NCI-H1694 treated with DMSO at 0.1 percent for 48 hours (cell line): Measurements from ENCODE around the gene ABHD4.
A peak's percentile ranks its signal among the peaks of the same experiment; 100 is the strongest.
"Not testable (repeated sequence)": the region's sequence is repeated elsewhere in the genome, so short reads cannot be mapped to it uniquely, and the experiment has no call there.

ENCODE experiments used
- DNase-seq: peaks from one replicate; lab custom pipeline; 2025; lab: John Stamatoyannopoulos, UW

The ABHD4 gene

DNA sequence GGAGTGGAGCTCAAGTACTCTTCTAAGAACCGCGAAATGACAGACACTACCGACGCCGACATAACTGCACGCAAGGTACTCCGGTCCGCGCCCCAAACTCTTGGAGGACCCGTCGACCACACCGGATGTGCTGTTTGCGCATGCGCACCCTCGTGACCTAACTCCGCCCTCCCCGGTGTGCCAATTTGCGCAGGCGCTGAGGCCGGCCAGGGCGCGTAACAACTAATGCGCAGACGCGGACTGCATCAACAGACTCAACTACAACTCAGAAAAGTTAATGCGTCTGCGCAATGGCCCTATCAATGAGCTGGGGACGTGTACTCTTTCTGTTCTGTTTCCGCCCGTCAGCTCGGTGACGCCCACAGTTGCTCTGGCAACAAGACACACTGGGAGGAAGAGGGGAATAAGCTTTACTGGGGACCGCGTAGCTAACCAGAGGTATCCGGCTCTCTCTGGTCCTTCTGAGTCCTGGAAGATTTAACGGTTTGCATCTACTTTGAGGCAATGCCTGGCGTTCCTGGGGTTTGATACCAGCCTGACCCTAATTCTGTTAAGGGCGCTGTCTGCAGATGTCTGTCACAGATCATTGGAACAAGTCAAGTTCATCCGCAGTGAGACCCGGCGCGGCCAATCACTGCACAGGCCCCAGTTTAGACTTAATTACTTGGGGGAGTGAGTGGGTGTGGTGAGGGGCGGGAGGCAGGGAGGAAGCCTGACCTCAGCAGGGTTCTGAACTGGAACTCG lies 8.8 kb upstream of the ABHD4 start, which contains the start of gene DAD1:
TSS of gene DAD1 (minus strand) at position 129 of the 744 bp plus-strand sequence. CDS start at position 62, 67 bp downstream.
- DNase-seq = peak; percentile 99

DNA sequence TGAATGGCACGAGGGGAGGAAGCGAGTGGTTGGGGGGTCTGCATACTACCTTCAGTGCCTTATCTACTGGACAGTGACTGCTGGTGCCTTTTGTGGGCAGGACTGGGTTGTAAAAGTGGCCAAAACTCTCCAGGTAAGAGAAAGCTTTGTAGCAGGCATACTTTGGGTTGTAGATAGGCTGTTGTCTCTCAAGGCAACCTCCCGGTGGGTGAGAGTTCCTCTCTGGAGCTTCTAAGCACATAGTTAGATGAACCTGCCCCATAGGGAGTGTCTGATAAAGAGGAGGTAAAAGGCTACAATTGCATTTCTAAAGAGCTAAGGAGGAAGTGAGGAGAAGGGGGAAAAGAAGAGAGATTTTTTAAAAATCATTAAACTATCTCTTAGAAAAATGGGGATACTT lies 4.9 kb upstream of the ABHD4 start:
- no peak for DNase-seq

DNA sequence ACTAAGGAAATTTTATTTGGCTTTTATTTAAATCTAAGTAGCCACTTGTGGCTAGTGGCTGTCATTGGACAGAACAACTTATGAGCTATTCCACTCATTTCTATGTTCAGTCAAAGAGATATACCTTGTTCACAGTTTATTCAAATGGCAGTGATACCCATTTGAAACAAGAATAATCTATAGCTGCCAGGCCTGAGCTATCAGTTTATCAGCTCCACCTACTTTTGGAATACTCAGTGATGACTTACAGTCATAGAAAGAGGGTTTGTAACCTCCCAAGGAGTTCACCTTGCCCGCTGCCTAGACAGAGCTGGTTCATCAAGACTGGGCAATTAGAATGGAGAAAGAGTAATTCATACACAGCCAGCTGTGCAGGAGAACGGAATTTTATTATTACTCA lies 4.5 kb upstream of the ABHD4 start:
- no peak for DNase-seq

DNA sequence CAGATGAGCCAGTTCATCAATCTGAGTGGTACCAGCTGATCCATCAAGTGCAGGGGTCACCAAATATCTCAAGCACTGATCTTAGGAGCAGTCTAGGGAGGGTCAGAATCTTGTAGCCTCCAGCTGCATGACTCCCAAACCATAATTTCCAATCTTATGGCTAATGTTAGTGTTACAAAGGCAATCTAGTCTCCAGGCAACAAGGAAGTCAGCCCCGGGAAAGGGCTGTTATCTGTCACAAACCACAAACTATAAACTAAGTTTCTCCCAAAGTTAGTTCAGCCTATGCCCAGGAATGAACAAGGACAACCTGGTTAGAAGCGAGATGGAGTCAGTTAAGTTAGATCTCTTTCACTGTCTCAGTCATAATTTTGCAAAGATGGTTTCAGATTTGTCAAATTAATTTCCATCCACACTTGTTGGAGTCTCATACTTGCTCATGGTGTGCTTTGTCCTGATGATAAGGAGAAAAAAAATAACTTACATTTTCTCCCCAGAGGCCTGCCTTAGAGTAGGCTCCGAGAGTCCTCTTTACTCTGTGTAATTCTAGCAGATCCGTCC lies 3.9 kb upstream of the ABHD4 start:
- no peak for DNase-seq

DNA sequence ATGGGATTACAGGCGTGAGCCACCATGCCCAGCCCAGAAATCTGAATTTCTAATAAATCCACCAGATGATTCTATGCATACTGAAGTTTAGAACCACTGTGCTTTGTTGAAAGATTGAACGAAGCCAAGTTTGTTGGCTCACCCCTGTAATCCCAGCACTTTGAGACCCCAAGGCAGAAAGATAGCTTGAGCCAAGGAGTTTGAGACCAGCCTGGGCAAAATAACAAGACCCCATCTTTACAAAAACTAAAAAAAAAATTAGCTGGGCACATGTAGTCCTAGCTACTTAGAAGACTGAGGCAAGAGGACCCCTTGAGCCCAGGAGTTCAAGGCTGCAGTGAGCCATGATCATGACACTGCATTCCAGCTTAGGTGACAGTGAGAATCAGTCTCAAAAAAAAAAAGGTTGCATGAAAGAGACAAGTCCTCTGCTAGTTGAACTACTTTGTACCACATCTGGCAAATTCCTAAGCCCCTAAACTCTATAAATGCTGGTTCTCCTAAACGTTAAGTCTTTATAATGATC lies 1.7 kb upstream of the ABHD4 start:
- no peak for DNase-seq

DNA sequence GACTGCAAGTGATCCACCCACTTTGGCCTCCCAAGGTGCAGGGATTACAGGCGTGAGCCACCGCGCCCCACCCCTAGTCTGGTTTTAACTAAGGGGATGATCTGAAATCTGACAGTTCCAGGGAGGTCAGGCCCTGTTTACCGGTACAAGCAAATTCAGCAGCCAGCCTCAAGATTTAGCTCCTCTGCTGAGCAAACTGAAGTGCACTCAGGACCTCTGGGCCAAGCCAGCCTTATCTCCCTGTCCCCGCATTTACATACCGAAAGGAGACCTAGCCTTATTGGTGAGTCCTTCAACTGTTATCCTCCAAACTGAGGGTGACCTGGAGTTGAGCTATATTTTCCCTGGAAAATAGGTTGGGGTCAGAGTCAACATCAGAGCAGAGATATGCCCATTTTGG lies 835 bp upstream of the ABHD4 start:
- no peak for DNase-seq

DNA sequence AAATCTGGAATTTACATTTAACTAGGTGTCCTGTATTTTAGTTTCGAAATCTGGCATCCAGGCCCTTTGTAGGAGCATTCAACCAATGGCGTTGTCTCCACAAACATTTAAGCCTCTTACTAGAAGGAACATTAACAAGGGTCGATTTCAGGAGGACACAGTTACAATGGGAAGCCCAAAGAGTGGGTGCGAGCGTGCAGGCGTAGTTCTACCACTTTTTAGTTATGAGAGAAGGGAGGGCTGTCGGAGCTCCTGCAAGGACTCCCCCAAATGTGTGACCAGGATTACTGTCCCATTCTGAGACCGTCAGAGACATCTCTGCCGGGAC lies 365 bp upstream of the ABHD4 start:
- DNase-seq = no peak

DNA sequence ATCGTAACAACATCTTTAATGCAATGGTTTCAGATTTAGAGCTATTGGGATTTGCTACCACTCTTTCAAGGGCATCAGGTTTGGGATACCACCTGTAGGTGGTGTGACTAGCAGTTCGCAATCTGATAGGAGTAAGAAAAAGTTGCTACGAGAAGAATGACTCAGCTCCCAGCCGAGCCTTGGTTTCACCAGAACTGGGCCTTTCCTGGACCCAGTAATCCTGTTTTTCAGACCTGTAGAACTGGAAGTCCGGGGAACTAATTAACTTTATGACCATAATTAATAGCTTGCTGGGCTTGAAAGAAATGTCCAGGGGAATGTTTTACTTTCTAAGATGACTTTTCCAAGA lies 770 bp downstream of the ABHD4 start:
- DNase-seq = no peak

DNA sequence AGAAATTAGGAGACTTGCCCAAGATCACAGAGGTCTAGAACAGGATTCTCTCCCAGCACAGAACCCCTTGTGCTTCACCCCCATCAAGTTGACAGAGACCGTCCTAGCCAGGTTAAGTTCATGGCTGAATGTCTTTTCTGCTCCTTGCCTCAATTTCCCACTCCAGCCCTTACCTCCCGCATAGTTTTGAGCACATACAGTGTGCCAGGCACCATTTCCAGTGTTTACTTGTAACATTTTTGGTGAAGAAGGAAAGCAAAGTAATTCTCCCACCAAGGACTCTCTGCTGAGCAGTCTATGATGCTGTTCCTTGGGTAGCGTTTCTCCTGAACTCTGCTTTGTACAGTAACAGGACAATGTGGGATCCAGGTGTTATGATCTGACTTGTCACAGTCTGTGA lies 1.2 kb downstream of the ABHD4 start:
- DNase-seq = no peak

DNA sequence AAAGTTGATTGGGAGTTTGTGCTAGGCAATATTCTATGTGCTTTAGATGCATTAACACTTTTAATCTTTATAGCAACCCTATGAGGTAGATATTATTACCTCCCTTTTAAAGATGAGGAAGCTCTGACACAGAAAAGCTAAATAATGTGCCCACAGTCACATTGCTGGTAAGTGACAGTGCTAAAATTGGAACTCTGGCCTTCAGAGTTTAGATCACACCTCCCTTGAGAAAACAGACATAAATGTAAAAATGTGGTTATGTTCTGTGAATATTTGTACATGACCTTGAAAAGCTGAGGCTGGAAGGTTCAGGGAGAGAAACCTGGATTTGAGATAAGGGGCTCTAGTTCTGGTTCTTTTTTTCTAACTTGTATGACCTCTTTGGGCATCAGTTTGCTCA lies 1.9 kb downstream of the ABHD4 start:
- no peak for DNase-seq

DNA sequence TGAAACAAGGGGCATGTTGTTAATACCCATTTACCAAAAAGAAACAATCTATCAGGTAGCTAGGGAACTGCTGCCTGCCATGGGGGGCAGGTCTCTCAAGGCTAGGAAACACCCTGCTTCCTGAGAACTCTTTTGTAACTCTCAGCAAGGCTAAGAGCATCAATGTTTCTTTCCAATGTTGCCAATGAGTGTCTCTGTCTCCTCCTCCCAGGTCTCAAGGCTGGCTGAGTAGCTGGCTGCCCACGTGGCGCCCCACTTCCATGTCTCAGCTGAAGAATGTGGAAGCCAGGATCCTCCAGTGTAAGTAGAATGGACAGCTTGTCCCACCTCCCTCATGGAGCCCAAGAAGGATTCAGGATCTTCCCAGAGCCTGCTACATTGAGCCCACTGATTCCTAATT lies 3.4 kb downstream of the ABHD4 start:
- DNase-seq = no peak

DNA sequence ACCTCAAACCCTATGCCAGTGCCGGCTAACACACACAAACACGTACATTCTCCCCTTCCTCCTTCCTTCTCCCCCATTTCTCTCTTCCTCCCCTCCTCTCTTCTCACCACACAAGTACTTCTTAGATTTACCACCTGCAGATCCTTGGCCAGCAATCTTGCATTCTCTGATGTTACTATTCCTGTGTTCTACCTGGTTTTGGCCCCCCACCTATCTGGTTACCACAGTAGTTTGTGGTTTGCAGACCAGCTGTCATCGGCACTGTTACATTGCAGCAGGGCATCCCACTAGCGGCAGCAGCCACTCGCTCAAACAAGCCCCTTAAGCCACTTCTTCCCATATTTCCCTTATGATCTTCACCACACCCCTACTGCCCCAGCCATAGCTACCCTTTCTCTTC lies 3.9 kb downstream of the ABHD4 start:
- no peak for DNase-seq

DNA sequence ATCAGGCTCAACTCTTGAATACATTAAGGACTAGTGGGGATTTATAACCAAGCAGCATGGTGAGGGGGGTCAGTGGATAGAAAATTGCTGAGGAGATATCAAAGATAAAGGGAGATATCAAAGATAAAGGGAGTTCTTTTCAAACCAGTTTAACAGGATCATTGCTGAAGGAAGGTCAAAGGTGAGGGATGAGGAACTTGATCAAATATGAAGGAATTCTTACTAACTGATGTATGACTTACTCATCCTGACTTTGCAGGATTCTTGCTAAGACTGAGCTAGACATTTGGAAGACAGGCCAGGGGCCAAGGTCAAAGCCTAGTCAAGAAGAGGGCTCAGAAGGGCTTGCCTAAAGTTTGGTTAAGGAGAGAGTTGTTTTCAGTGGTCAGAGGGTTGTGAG lies 4.8 kb downstream of the ABHD4 start:
- no peak for DNase-seq

DNA sequence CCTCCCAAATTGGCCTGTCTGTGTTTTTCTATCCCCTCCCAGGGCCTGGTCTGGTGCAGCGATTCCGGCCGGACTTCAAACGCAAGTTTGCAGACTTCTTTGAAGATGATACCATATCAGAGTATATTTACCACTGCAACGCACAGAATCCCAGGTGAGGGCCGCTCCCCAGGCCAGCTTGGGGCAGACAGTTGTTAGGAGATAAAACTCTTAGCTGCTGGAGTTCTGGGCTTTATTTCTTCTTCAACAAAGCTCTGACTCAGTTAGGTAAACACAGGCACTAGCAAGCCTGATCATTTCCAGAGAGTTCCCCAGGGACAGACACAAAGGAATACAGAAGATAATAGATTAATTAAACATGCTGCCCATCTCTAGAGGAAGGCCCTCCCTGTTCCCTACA lies 8.3 kb downstream of the ABHD4 start:
- DNase-seq = no peak

DNA sequence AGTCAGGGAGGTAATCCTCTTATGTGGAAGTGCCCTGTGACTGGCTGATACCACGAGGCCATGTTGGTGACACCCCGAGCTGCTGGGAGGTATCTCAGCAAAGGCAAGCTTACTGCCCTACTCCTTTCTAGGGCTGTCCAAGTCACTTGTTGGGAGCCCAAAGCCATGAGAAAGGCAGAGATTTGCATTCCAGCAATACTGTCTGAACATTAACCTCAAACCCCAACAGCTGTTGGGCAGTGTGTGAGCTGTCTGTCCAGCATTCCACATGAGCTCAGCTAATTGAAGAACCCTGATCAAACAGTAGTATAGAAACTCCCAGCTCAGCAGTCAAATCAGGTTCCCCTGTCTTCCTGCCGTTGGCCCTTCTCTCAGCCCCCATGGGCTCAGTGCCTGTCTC lies 9.2 kb downstream of the ABHD4 start:
- DNase-seq = no peak

DNA sequence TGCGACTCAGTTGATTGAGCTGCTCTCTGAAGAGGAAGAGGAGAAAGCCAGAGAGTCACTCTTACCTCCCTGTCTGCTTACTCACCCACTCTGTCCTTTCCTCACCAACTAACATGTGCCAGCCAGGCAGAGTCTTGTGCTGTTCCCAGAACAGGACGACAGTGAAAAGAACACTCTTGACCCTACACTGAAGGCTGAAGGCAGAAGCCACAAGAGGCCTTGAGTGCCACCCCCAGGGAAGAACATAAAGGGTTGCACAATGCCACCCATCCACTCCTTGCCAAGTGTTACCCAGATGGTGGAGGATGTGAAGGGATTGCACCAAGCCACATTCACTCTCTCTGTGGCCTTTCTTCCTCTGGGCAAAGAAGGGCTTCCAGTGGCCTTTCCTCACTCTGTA lies 12.8 kb downstream of the ABHD4 start:
- DNase-seq = no peak

DNA sequence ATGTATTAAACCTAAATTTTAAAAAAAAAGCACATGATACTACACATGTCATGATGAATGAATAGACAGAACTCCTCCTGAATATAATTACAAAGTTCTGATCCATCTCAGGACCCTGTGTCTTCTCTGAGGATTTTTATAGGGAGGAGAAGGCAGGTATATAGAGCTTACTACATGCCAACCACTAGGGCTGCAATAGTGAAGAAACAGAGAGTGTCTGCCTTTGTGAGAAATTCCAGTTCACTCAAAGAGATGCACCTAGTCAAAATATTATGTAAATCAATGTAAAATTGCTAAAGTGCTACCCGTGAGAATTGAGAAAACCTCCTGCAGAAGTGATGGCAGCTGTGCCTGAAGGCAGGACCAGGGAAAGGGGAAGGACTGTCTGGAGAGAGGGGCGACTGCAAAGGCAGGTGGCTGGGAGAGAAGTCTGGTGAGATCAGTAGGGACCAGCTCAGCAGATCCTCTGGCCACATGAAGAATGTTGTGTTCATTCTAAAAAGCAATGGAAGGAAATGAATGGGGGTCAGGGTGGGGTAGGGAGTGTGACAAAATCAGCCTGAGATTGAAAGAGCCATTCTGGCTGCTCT lies 15.1 kb downstream of the ABHD4 start:
- DNase-seq = no peak

DNA sequence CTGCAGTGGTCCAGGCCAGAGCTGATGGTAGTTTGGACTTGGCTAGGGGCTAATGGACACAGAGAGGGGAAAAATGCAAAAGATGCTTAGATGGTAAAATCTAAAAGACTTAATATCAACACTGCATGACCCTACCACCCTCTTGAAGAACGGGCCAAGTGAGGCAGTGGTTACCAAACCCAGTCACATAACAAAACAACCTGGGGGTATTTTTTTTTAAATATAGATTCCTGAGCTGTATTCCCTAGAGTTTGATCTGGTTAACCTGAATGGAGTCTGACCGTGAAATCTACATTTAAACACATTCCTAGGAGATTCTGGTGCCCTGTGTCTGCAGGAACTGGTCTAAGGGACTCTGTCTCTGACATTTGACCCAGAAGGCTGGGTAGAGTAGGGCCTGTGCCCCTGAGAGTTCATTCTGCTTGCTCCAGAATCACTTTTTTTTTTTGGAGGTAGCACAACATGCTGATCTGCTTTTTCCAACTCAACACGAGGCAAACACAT lies 15.7 kb downstream of the ABHD4 start:
- no peak for DNase-seq

DNA sequence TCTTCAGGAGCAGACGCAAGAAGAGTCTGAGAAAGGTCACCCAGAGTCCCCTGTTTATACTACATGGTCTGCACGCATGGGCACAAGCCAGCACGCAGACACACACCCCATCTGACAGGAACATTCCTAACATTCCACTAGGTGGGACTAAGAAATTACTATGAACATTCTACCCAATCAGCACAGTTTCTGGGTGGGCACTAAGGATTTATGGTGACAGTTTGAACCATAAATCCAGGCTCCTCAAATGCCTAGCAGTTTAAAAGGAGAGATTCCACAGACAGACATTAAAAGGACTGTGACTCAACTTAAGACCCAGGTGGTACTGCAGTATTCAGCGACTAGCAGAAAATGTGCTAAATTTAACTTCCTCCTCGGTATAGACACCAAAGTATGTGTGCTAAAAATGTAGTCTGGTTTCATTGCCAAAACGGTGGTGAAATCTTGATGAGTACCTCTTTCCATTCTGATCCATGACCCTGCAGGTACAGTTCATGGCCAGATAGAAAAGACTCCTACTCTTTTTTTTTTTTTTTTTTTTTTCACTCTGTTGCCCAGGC lies 16.2 kb downstream of the ABHD4 start:
- no peak for DNase-seq

DNA sequence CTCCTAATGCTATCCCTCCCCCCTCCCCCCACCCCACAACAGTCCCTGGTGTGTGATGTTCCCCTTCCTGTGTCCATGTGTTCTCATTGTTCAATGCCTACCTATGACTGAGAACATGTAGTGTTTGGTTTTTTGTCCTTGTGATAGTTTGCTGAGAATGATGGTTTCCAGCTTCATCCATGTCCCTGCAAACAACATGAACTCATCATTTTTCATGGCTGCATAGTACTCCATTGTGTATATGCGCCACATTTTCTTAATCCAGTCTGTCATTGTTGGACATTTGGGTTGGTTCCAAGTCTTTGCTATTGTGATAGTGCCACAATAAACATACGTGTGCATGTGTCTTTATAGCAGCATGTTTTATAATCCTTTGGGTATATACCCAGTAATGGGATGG lies 17.7 kb downstream of the ABHD4 start:
- not testable (repeated sequence) for DNase-seq

DNA sequence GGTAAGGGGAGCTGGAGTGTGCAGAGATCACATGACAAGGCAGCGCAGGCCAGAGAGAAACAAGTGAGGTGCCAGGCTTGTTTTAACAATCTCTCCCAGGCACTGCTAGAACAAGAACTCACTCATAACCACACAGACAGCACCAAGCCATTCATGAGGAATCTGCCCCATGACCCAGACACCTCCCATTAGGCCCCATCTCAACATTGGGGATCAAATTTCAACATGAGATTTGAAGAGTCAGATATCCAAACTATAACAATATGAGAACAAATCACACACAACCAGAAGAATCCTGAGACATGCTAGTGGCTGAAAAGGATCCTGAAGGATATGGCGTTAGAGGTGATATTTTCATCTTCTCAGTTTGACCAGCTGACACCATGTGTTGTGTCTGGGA lies 24.2 kb downstream of the ABHD4 start:
- DNase-seq = no peak

DNA sequence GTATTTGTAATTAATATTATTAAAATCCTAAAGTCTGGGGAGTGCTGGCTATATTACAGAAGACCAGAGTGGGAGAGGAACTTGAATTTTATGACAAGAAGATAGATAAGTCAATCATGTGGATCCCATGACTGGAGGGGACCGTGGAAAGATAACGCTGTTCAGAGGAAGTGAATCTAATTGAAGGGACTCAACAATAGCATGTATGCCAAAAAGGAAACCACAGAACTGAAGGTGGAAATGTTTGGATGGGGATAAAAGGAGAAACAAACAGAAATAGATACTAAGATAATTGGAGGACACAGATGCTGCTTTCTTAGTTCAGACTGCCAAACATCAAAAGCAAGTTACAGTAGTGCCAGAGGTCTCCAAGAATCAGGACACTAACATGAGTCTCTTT lies 24.9 kb downstream of the ABHD4 start:
- DNase-seq = no peak

DNA sequence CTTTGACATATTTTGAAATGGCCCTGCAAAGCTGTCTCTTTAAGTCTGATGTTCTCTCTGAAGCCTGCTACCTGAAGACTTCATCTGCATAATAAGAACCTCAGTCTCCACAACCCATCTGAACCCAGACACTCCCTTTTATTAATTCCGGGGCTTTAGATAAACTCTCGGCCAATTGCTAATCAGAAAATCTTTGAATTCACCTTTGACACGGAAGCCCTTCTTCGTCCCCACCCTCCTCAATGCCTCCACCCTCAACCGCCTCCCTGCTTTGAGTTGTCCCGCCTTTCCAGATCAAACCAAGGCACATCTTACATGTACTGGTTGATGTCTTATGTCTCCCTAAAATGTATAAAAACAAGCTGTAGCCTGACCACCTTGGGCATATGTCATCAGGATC lies 28.5 kb downstream of the ABHD4 start:
- no peak for DNase-seq
